Trophoblast cell (in vitro differentiated cells and primary cell): Measurements from ENCODE around the gene EXOSC9. TPM values are rescaled to one million over a fixed set of nuclear protein-coding genes. Genes with fewer than 3 reads are reported as not detected.
"Not testable (repeated sequence)": the region's sequence is repeated elsewhere in the genome, so short reads cannot be mapped to it uniquely, and the experiment has no call there.

ENCODE experiments used
- DNase-seq, 2 donors: peaks; one replicate each; pipeline ENCODE4 v3.0.0-alpha.2; 2016
- H2AFZ ChIP-seq: 2 replicates; pipeline ENCODE4 v1.6.1; 2013; ENCODE audit warnings: low read length, moderate library complexity, mild to moderate bottlenecking; ENCODE audit not compliant: insufficient read depth, poor library complexity
- H2AK5ac ChIP-seq: 2 replicates; pipeline ENCODE4 v1.6.1; 2013; ENCODE audit warnings: mild to moderate bottlenecking, low read length
- H2BK120ac ChIP-seq: 2 replicates; pipeline ENCODE4 v1.6.1; 2013; ENCODE audit warnings: low read length, mild to moderate bottlenecking, moderate library complexity; ENCODE audit not compliant: insufficient read depth, poor library complexity
- H2BK12ac ChIP-seq: 2 replicates; pipeline ENCODE4 v1.6.1; 2013; ENCODE audit warnings: mild to moderate bottlenecking, low read length, moderate library complexity
- H2BK5ac ChIP-seq: 2 replicates; pipeline ENCODE4 v1.6.1; 2013; ENCODE audit warnings: low read length, low read depth, moderate library complexity, mild to moderate bottlenecking; ENCODE audit not compliant: poor library complexity
- H3K14ac ChIP-seq: 2 replicates; pipeline ENCODE4 v1.6.1; 2013; ENCODE audit warnings: mild to moderate bottlenecking, low read length
- H3K18ac ChIP-seq: 2 replicates; pipeline ENCODE4 v1.6.1; 2013; ENCODE audit warnings: mild to moderate bottlenecking, low read length
- H3K23ac ChIP-seq: 2 replicates; pipeline ENCODE4 v1.6.1; 2013; ENCODE audit warnings: low read length
- H3K27ac ChIP-seq: 2 replicates; pipeline ENCODE4 v1.5.1; 2013; ENCODE audit warnings: low read depth, mild to moderate bottlenecking, inconsistent platforms, low read length, moderate library complexity
- H3K27me3 ChIP-seq: 2 replicates; pipeline ENCODE4 v1.6.1; 2013; ENCODE audit warnings: inconsistent platforms, mild to moderate bottlenecking, low read length, moderate library complexity; ENCODE audit not compliant: insufficient read depth
- H3K36me3 ChIP-seq, 2 experiments: 1 replicate in 1 of 2; 2 replicates in 1 of 2; pipeline ENCODE4 v1.6.1; 2013; ENCODE audit warnings: low read length in 2 of 2, mild to moderate bottlenecking in 2 of 2, moderate library complexity in 1 of 2; ENCODE audit not compliant: insufficient read depth in 2 of 2, control insufficient read depth in 1 of 2
- H3K4ac ChIP-seq: 2 replicates; pipeline ENCODE4 v1.6.1; 2013; ENCODE audit warnings: low read depth, mild to moderate bottlenecking, low read length, moderate library complexity
- H3K4me1 ChIP-seq, 2 experiments: 1 replicate in 1 of 2; 2 replicates in 1 of 2; pipeline ENCODE4 v1.6.1; 2013; ENCODE audit warnings: low read length in 2 of 2, mild to moderate bottlenecking in 2 of 2, moderate library complexity in 1 of 2; ENCODE audit not compliant: insufficient read depth in 2 of 2, control insufficient read depth in 1 of 2
- H3K4me2 ChIP-seq: 2 replicates; pipeline ENCODE4 v1.6.1; 2013; ENCODE audit warnings: inconsistent platforms, mild to moderate bottlenecking, low read length, moderate library complexity
- H3K4me3 ChIP-seq: 2 replicates; pipeline ENCODE4 v1.5.1; 2013; ENCODE audit warnings: mild to moderate bottlenecking, low read depth, low read length, inconsistent platforms
- H3K79me1 ChIP-seq: one replicate; pipeline ENCODE4 v1.6.1; 2013; ENCODE audit warnings: low read length
- H3K79me2 ChIP-seq: 2 replicates; pipeline ENCODE4 v1.6.1; 2013; ENCODE audit warnings: low read length, mild to moderate bottlenecking; ENCODE audit not compliant: control insufficient read depth, insufficient read depth, poor library complexity
- H3K9ac ChIP-seq: 2 replicates; pipeline ENCODE4 v1.6.1; 2013; ENCODE audit warnings: mild to moderate bottlenecking, low read length
- H3K9me3 ChIP-seq: 2 replicates; pipeline ENCODE4 v1.6.1; 2013; ENCODE audit warnings: low read depth, mild to moderate bottlenecking, control low read depth, inconsistent platforms, low read length; ENCODE audit not compliant: insufficient read depth
- H4K12ac ChIP-seq: 2 replicates; pipeline ENCODE4 v1.6.1; 2013; ENCODE audit warnings: low read depth, mild to moderate bottlenecking, low read length, moderate library complexity
- H4K8ac ChIP-seq: 2 replicates; pipeline ENCODE4 v1.6.1; 2013; ENCODE audit warnings: low read depth, mild to moderate bottlenecking, low read length, moderate library complexity
- H4K91ac ChIP-seq: one replicate; pipeline ENCODE4 v1.6.1; 2013; ENCODE audit warnings: low read depth, mild to moderate bottlenecking, low read length, moderate library complexity
- WGBS: extraction: QIAGEN DNeasy Blood & Tissue Kit; methylation state at CpG from one replicate; pipeline ENCODE4 v1.1.7; 2013; ENCODE audit warnings: missing lambda C conversion rate; ENCODE audit not compliant: insufficient read length, insufficient coverage; ENCODE audit errors: extremely low coverage; 5-methylcytosine and 5-hydroxymethylcytosine counted together
- polyA plus RNA-seq: library from polyadenylated mRNA; stranded (reverse); fragments of 200-250 nt; gene quantifications from 2 replicates; pipeline ENCODE4 v1.2.3, GENCODE V29; 2013

Gene EXOSC9, protein sequence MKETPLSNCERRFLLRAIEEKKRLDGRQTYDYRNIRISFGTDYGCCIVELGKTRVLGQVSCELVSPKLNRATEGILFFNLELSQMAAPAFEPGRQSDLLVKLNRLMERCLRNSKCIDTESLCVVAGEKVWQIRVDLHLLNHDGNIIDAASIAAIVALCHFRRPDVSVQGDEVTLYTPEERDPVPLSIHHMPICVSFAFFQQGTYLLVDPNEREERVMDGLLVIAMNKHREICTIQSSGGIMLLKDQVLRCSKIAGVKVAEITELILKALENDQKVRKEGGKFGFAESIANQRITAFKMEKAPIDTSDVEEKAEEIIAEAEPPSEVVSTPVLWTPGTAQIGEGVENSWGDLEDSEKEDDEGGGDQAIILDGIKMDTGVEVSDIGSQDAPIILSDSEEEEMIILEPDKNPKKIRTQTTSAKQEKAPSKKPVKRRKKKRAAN
- 30.6 and 32.4 TPM in 2 replicates for polyA plus RNA-seq

DNA sequence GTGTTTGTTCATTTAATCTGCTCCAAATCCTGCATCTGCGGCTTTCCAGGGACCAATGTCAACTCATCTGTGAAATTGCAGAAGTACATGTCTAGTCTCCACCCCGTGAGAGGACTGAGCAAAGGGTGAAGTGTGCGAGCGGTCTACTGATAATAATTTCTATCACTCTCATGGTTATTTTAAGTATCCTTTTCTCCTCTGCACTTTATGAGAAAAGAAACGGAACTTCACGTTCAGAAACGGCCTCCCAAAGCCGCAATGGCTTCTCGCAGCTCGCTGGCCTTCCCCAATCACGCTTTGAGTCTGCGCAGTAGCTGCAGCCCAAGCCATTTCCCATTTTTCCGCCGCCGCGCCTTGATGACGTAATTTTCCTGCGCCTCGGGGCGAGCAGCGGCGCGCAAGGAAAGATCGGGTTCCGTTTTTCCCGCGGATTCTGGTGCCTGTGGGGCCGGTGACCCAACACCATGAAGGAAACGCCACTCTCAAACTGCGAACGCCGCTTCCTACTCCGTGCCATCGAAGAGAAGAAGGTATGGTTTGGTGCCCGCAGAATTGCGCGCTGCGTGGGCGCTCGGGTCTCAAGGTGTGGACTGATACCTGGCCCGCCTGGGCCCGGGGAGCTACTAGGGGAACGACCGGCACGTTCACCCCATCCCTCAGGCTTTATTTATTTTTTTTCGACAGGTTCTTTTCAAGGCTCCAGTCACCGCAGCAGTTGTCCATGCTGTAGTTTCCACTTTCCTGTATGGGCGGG is at the start of gene EXOSC9:
Gene EXOSC9, plus strand, starts transcription at position 363 of the 754 bp plus-strand sequence. Its CDS starts 102 bp downstream, at position 465.
- H2AK5ac ChIP-seq, result no peak within 1 kb of the TSS
- no peak within 1 kb of the TSS for H2BK12ac ChIP-seq
- peaks cover 1 to 2% of the 10 kb centered on the region in 2 experiments for H3K4me1 ChIP-seq
- H3K27ac ChIP-seq, result peak within 1 kb of the TSS; percentile 18
- H3K79me1 ChIP-seq, result peaks cover 6% of the 10 kb centered on the region
- no peak within 1 kb of the TSS for H3K23ac ChIP-seq
- peak within 1 kb of the TSS; percentile 96 for H4K8ac ChIP-seq
- H3K9ac ChIP-seq, result peak within 1 kb of the TSS; percentile 73
- peak within 1 kb of the TSS; percentile 18 for H2BK120ac ChIP-seq
- no CpG with 5 or more reads among the region's 48 CpGs for WGBS
- H3K14ac ChIP-seq, result peak within 1 kb of the TSS; percentile 75
- peak within 1 kb of the TSS; percentile 37 for H3K4ac ChIP-seq
- peaks cover 7 to 12% of the 10 kb centered on the region in 2 experiments for H3K36me3 ChIP-seq
- peak within 1 kb of the TSS; percentile 80 for H4K91ac ChIP-seq
- peak within 1 kb of the TSS; percentile 95 for H2AFZ ChIP-seq
- H2BK5ac ChIP-seq, result peak within 1 kb of the TSS; percentile 52
- H3K4me3 ChIP-seq, result peak within 1 kb of the TSS; percentile 84
- peak within 1 kb of the TSS; percentile 84 for H3K4me2 ChIP-seq
- H4K12ac ChIP-seq, result peak within 1 kb of the TSS; percentile 99
- peaks cover 3% of the 10 kb centered on the region for H3K79me2 ChIP-seq
- no peaks in the 10 kb centered on the region for H3K27me3 ChIP-seq
- DNase-seq, result peak; percentile 90 to 100
- no peaks in the 10 kb centered on the region for H3K9me3 ChIP-seq
- H3K18ac ChIP-seq, result no peak within 1 kb of the TSS

DNA sequence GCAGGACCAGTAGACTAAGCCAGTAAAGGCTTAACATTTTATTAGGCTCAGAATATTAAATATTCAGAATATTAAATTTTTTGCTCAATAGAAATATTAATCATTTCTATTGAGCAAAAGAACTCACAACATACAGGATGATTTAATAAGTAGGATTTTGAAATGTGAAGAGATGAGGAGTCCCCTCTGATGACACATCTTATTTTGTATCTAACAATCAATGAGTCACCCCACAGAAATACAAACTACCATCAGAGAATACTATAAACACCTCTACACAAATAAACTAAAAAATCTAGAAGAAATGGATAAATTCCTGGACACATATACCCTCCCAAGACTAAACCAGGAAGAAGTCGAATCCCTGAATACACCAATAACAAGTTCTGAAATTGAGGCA is 49.0 kb upstream of the EXOSC9 start:
- not testable (repeated sequence) for H2AFZ ChIP-seq, H2BK120ac ChIP-seq, H3K4me1 ChIP-seq, DNase-seq, H2AK5ac ChIP-seq, H3K27me3 ChIP-seq, H3K79me1 ChIP-seq, H2BK12ac ChIP-seq, H3K27ac ChIP-seq, H3K79me2 ChIP-seq, H3K18ac ChIP-seq, H2BK5ac ChIP-seq, H3K36me3 ChIP-seq, H3K23ac ChIP-seq, H3K4ac ChIP-seq, H4K91ac ChIP-seq, H4K12ac ChIP-seq, H3K14ac ChIP-seq, H3K9ac ChIP-seq, H4K8ac ChIP-seq, H3K9me3 ChIP-seq, H3K4me2 ChIP-seq, H3K4me3 ChIP-seq
- no CpG with 5 or more reads among the region's 1 CpG for WGBS

DNA sequence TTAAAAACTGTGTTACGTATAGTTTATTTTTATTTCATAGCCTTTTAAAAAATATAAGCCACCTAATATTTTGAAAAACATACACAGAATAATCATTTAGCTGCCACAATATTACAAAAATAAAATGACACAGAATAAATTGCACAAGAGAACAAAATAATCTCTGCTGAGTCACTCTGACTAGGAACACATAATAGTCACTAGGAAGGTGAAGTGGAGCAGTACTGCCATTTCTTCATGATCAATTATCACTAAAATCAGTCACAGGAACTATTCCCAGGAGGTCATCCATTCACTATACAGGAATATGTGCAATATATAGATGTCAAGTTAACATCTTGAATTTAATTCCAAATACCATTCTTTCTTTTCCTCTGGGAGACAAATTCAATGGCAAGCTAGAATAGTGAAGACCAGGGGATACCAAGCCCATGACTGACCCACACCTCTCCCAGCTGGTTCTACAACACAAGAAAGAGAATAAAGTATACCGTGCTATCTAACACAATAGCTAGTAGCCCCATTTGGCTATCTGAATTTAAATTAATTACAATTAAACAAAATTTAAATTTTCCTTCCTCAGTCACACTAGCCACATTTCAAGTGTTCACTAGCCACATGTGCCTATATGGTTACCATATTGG is 42.1 kb upstream of the EXOSC9 start:
- H3K4me2 ChIP-seq, result no peak overlapping the region
- H3K27ac ChIP-seq, result no peak overlapping the region
- H3K9me3 ChIP-seq, result no peaks in the 10 kb centered on the region
- H3K4me1 ChIP-seq, result no peaks in the 10 kb centered on the region
- no peak overlapping the region for H3K18ac ChIP-seq
- no peak overlapping the region for H3K23ac ChIP-seq
- H4K91ac ChIP-seq, result no peak overlapping the region
- no peak overlapping the region for H4K8ac ChIP-seq
- no peak overlapping the region for H3K14ac ChIP-seq
- no peak overlapping the region for H2BK12ac ChIP-seq
- peaks cover 6% of the 10 kb centered on the region for H3K27me3 ChIP-seq
- no peak overlapping the region for H4K12ac ChIP-seq
- H2AFZ ChIP-seq, result no peak overlapping the region
- H2AK5ac ChIP-seq, result no peak overlapping the region
- no peak overlapping the region for H3K4ac ChIP-seq
- DNase-seq, result no peak
- H3K9ac ChIP-seq, result no peak overlapping the region
- H2BK5ac ChIP-seq, result no peak overlapping the region
- no peak overlapping the region for H2BK120ac ChIP-seq
- no peaks in the 10 kb centered on the region for H3K79me1 ChIP-seq
- no peak overlapping the region for H3K4me3 ChIP-seq
- no peaks in the 10 kb centered on the region for H3K36me3 ChIP-seq
- H3K79me2 ChIP-seq, result no peaks in the 10 kb centered on the region
- no CpG with 5 or more reads among the region's 2 CpGs for WGBS

DNA sequence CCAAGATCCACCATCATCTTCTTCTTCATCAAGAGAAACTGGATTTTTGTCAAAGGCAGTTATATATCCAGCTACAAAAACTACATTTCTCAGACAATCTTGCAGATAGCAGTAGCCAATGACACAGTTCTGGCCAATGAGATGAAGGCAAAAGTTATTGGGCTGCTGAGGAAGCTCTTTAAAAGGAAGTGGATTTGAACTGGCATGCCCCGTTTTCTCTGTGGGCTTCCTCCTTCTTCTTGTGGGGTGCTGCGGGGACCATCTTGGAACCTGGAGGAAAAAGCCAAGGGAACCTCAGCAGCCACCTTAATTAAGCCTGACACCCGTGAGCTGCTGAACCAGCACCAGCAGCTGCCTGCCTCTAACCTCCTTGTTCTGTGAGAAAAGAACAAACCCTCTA is 40.9 kb upstream of the EXOSC9 start:
- Histone ChIP-seq H4K8ac (no peak overlapping the region), H3K79me1 (no peaks in the 10 kb centered on the region), H3K9ac (no peak overlapping the region), H3K27me3 (peaks cover 17% of the 10 kb centered on the region), H2AK5ac (no peak overlapping the region), H3K36me3 (no peaks in the 10 kb centered on the region), H2BK120ac (no peak overlapping the region), H3K4me2 (no peak overlapping the region), H3K14ac (no peak overlapping the region), H3K18ac (no peak overlapping the region), H3K9me3 (no peaks in the 10 kb centered on the region), H2BK5ac (no peak overlapping the region), H3K27ac (no peak overlapping the region), H3K4ac (no peak overlapping the region), H3K4me1 (peaks cover 5 to 6% of the 10 kb centered on the region in 2 experiments), H3K23ac (no peak overlapping the region), H2BK12ac (no peak overlapping the region), H4K91ac (no peak overlapping the region), H2AFZ (no peak overlapping the region), H3K4me3 (no peak overlapping the region), H3K79me2 (no peaks in the 10 kb centered on the region), H4K12ac (no peak overlapping the region)
- DNase-seq, result no peak
- WGBS, result no CpG with 5 or more reads among the region's 3 CpGs
